ENCODE data around the gene DNAJC11.
A peak's percentile ranks its signal among the peaks of the same experiment; 100 is the strongest.

Gene DNAJC11

GRCh38 chr1:6628971-6629479 is 72.6 kb downstream of the DNAJC11 start:
- TF ChIP-seq, protein P1, sequence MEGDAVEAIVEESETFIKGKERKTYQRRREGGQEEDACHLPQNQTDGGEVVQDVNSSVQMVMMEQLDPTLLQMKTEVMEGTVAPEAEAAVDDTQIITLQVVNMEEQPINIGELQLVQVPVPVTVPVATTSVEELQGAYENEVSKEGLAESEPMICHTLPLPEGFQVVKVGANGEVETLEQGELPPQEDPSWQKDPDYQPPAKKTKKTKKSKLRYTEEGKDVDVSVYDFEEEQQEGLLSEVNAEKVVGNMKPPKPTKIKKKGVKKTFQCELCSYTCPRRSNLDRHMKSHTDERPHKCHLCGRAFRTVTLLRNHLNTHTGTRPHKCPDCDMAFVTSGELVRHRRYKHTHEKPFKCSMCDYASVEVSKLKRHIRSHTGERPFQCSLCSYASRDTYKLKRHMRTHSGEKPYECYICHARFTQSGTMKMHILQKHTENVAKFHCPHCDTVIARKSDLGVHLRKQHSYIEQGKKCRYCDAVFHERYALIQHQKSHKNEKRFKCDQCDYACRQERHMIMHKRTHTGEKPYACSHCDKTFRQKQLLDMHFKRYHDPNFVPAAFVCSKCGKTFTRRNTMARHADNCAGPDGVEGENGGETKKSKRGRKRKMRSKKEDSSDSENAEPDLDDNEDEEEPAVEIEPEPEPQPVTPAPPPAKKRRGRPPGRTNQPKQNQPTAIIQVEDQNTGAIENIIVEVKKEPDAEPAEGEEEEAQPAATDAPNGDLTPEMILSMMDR (IDR thresholded peaks at IDR 0.05; ENCODE audit: low read depth, low read length), result no peak
- TF ChIP-seq MAX (IDR thresholded peaks at IDR 0.05; ENCODE audit: low read depth, low read length) (no peak), POLR2A (IDR thresholded peaks at IDR 0.05; ENCODE audit: extremely low read depth, insufficient read length) (no peak), MYC (IDR thresholded peaks at IDR 0.05; ENCODE audit: low read depth, low read length) (no peak)
- H3K4me3 ChIP-seq (ENCODE audit: low read depth, low read length), result no peak overlapping the region
- DNase-seq (ENCODE audit: low read depth), result no peak

DNA sequence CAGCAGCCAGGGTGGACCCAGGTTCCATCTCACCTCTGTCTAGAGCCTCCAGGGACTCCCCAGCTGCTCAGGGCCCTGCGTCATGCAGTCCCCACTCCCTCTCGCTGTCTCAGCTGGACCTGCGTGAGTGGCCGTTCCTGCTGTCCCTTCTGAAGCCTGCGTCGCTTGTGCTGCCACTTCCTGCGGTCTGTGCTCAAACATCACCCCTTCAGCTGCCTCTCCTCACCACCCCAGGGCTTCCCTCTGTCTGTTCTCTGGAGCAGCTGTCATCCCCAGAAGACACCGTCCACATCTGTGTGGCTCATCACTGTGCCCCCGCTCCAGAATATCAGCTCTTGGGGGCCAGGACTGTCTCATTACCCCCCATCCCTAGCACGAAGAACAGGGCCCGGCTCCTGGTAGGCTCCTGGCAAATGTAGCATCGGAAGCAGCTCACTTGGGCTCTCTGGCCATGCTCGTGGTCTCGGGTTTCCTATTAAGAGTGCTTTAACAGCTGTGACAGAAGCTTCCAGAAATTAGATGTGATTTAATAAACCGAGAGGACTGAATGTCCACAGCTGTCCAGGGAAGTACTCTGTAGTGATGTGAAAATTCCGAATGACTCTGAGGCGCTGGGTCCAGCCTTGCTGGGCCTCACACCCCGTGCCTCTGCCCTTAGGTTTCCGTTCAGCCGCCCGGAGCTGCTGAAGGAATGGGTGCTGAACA is 73.6 kb downstream of the DNAJC11 start:
- DNase-seq (ENCODE audit: low read depth), result no peak
- TF ChIP-seq, protein P1 (IDR thresholded peaks at IDR 0.05; ENCODE audit: low read depth, low read length), result no peak
- TF ChIP-seq POLR2A (IDR thresholded peaks at IDR 0.05; ENCODE audit: extremely low read depth, insufficient read length), result no peak
- TF ChIP-seq MYC (IDR thresholded peaks at IDR 0.05; ENCODE audit: low read depth, low read length), result no peak
- no peak for TF ChIP-seq MAX (IDR thresholded peaks at IDR 0.05; ENCODE audit: low read depth, low read length)
- no peak overlapping the region for H3K4me3 ChIP-seq (ENCODE audit: low read depth, low read length)

GRCh38 chr1:6627031-6627430 is 74.6 kb downstream of the DNAJC11 start:
- H3K4me3 ChIP-seq (ENCODE audit: low read depth, low read length), result no peak overlapping the region
- DNase-seq (ENCODE audit: low read depth), result no peak
- TF ChIP-seq MAX (IDR thresholded peaks at IDR 0.05; ENCODE audit: low read depth, low read length), result no peak
- no peak for TF ChIP-seq POLR2A (IDR thresholded peaks at IDR 0.05; ENCODE audit: extremely low read depth, insufficient read length)
- TF ChIP-seq MYC (IDR thresholded peaks at IDR 0.05; ENCODE audit: low read depth, low read length), result no peak
- TF ChIP-seq, protein P1 (IDR thresholded peaks at IDR 0.05; ENCODE audit: low read depth, low read length), result no peak

GRCh38 chr1:6625584-6626149 is 75.9 kb downstream of the DNAJC11 start:
- no peak for TF ChIP-seq MYC (IDR thresholded peaks at IDR 0.05; ENCODE audit: low read depth, low read length)
- peak; percentile 25 for DNase-seq (ENCODE audit: low read depth)
- peak overlapping the region; percentile 83 for H3K4me3 ChIP-seq (ENCODE audit: low read depth, low read length)

- no peak for TF ChIP-seq MAX (IDR thresholded peaks at IDR 0.05; ENCODE audit: low read depth, low read length)
- TF ChIP-seq, protein P1 (IDR thresholded peaks at IDR 0.05; ENCODE audit: low read depth, low read length), result no peak
- TF ChIP-seq POLR2A (IDR thresholded peaks at IDR 0.05; ENCODE audit: extremely low read depth, insufficient read length), result peak; percentile 25
- no peak for TF ChIP-seq MYC (IDR thresholded peaks at IDR 0.05; ENCODE audit: low read depth, low read length)
- DNase-seq (ENCODE audit: low read depth), result peak; percentile 86
- peak within 1 kb of the TSS; percentile 83 for H3K4me3 ChIP-seq (ENCODE audit: low read depth, low read length)
Measured at GRCh38 chr1:6624710-6625583, 76.7 kb downstream of the DNAJC11 start, which contains the start of gene THAP3. THAP3 (plus strand) TSS chr1:6624868; CDS start chr1:6625219, 351 bp downstream.

All from NB4 (cell line).